ENCODE data around the gene GPR137.

GPR137 gene

GRCh38 chr11:64255135-64256128 lies 30.2 kb upstream of the GPR137 start:
- no peak overlapping the region for H3K9ac ChIP-seq (ENCODE audit: low read length in 5 of 5)
- H3K36me3 ChIP-seq (ENCODE audit: control insufficient read depth in 5 of 5, insufficient read depth in 5 of 5, low read length in 5 of 5): peaks cover 0 to 60% (median 52%) of the 10 kb centered on the region in 5 donors
- no peak overlapping the region for H3K4me3 ChIP-seq (ENCODE audit: low read depth in 1 of 5, low read length in 5 of 5)
- no peaks in the 10 kb centered on the region for H3K9me3 ChIP-seq (ENCODE audit: control insufficient read depth in 5 of 5, low read length in 5 of 5)
- peaks cover 0 to 33% (median 31%) of the 10 kb centered on the region in 5 donors for H3K4me1 ChIP-seq (ENCODE audit: control insufficient read depth in 5 of 5, insufficient read depth in 5 of 5, low read length in 5 of 5)
- no peaks in the 10 kb centered on the region for H3K27me3 ChIP-seq (ENCODE audit: control insufficient read depth in 5 of 5, insufficient read depth in 4 of 5, low read length in 5 of 5)
- H3K27ac ChIP-seq (ENCODE audit: low read depth, low read length): no peak overlapping the region

GRCh38 chr11:64256300-64256699 lies 29.3 kb upstream of the GPR137 start:
- H3K36me3 ChIP-seq (ENCODE audit: control insufficient read depth in 5 of 5, insufficient read depth in 5 of 5, low read length in 5 of 5): peaks cover 0 to 65% (median 55%) of the 10 kb centered on the region in 5 donors
- H3K9me3 ChIP-seq (ENCODE audit: control insufficient read depth in 5 of 5, low read length in 5 of 5): no peaks in the 10 kb centered on the region
- H3K4me3 ChIP-seq (ENCODE audit: low read depth in 1 of 5, low read length in 5 of 5): no peak overlapping the region
- H3K9ac ChIP-seq (ENCODE audit: low read length in 5 of 5): no peak overlapping the region
- peaks cover 0 to 26% (median 23%) of the 10 kb centered on the region in 5 donors for H3K4me1 ChIP-seq (ENCODE audit: control insufficient read depth in 5 of 5, insufficient read depth in 5 of 5, low read length in 5 of 5)
- no peak overlapping the region for H3K27ac ChIP-seq (ENCODE audit: low read depth, low read length)
- H3K27me3 ChIP-seq (ENCODE audit: control insufficient read depth in 5 of 5, insufficient read depth in 4 of 5, low read length in 5 of 5): no peaks in the 10 kb centered on the region

- Histone ChIP-seq H3K27me3 (ENCODE audit: control insufficient read depth in 5 of 5, insufficient read depth in 4 of 5, low read length in 5 of 5) (no peaks in the 10 kb centered on the region), H3K9me3 (ENCODE audit: control insufficient read depth in 5 of 5, low read length in 5 of 5) (no peaks in the 10 kb centered on the region), H3K4me3 (ENCODE audit: low read depth in 1 of 5, low read length in 5 of 5) (no peak overlapping the region), H3K27ac (ENCODE audit: low read depth, low read length) (no peak overlapping the region), H3K4me1 (ENCODE audit: control insufficient read depth in 5 of 5, insufficient read depth in 5 of 5, low read length in 5 of 5) (peaks cover 0 to 9% (median 5%) of the 10 kb centered on the region in 5 donors), H3K9ac (ENCODE audit: low read length in 5 of 5) (no peak overlapping the region), H3K36me3 (ENCODE audit: control insufficient read depth in 5 of 5, insufficient read depth in 5 of 5, low read length in 5 of 5) (peaks cover 0 to 85% (median 73%) of the 10 kb centered on the region in 5 donors)
These were observed 27.3 kb upstream of the GPR137 start for GRCh38 chr11:64258356-64258755.

GRCh38 chr11:64258946-64259532 lies 26.6 kb upstream of the GPR137 start:
- H3K4me3 ChIP-seq (ENCODE audit: low read depth in 1 of 5, low read length in 5 of 5): no peak overlapping the region
- no peak overlapping the region for H3K27ac ChIP-seq (ENCODE audit: low read depth, low read length)
- H3K36me3 ChIP-seq (ENCODE audit: control insufficient read depth in 5 of 5, insufficient read depth in 5 of 5, low read length in 5 of 5): peaks cover 0 to 92% (median 80%) of the 10 kb centered on the region in 5 donors
- H3K4me1 ChIP-seq (ENCODE audit: control insufficient read depth in 5 of 5, insufficient read depth in 5 of 5, low read length in 5 of 5): peaks cover 0 to 2% (median 0%) of the 10 kb centered on the region in 5 donors
- no peak overlapping the region for H3K9ac ChIP-seq (ENCODE audit: low read length in 5 of 5)
- no peaks in the 10 kb centered on the region for H3K9me3 ChIP-seq (ENCODE audit: control insufficient read depth in 5 of 5, low read length in 5 of 5)
- H3K27me3 ChIP-seq (ENCODE audit: control insufficient read depth in 5 of 5, insufficient read depth in 4 of 5, low read length in 5 of 5): no peaks in the 10 kb centered on the region

- H3K36me3 ChIP-seq (ENCODE audit: control insufficient read depth in 5 of 5, insufficient read depth in 5 of 5, low read length in 5 of 5): peaks cover 0 to 92% (median 83%) of the 10 kb centered on the region in 5 donors
These were observed 26.0 kb upstream of the GPR137 start for GRCh38 chr11:64259533-64260067.

GRCh38 chr11:64260147-64260708 lies 25.4 kb upstream of the GPR137 start:
- Histone ChIP-seq H3K9ac (ENCODE audit: low read length in 5 of 5) (no peak overlapping the region), H3K36me3 (ENCODE audit: control insufficient read depth in 5 of 5, insufficient read depth in 5 of 5, low read length in 5 of 5) (peaks cover 0 to 90% (median 79%) of the 10 kb centered on the region in 5 donors), H3K27ac (ENCODE audit: low read depth, low read length) (no peak overlapping the region), H3K4me1 (ENCODE audit: control insufficient read depth in 5 of 5, insufficient read depth in 5 of 5, low read length in 5 of 5) (no peaks in the 10 kb centered on the region), H3K27me3 (ENCODE audit: control insufficient read depth in 5 of 5, insufficient read depth in 4 of 5, low read length in 5 of 5) (no peaks in the 10 kb centered on the region), H3K4me3 (ENCODE audit: low read depth in 1 of 5, low read length in 5 of 5) (no peak overlapping the region), H3K9me3 (ENCODE audit: control insufficient read depth in 5 of 5, low read length in 5 of 5) (no peaks in the 10 kb centered on the region)

More at GRCh38 chr11:64259533-64260067, 26.0 kb upstream of the GPR137 start:
- Histone ChIP-seq H3K9me3 (ENCODE audit: control insufficient read depth in 5 of 5, low read length in 5 of 5) (no peaks in the 10 kb centered on the region), H3K27ac (ENCODE audit: low read depth, low read length) (no peak overlapping the region), H3K27me3 (ENCODE audit: control insufficient read depth in 5 of 5, insufficient read depth in 4 of 5, low read length in 5 of 5) (no peaks in the 10 kb centered on the region), H3K9ac (ENCODE audit: low read length in 5 of 5) (no peak overlapping the region), H3K4me3 (ENCODE audit: low read depth in 1 of 5, low read length in 5 of 5) (no peak overlapping the region), H3K4me1 (ENCODE audit: control insufficient read depth in 5 of 5, insufficient read depth in 5 of 5, low read length in 5 of 5) (no peaks in the 10 kb centered on the region)

- no peak overlapping the region for H3K4me3 ChIP-seq (ENCODE audit: low read depth in 1 of 5, low read length in 5 of 5)
- H3K4me1 ChIP-seq (ENCODE audit: control insufficient read depth in 5 of 5, insufficient read depth in 5 of 5, low read length in 5 of 5): peaks cover 0 to 2% (median 0%) of the 10 kb centered on the region in 5 donors
- no peaks in the 10 kb centered on the region for H3K9me3 ChIP-seq (ENCODE audit: control insufficient read depth in 5 of 5, low read length in 5 of 5)
- no peak overlapping the region for H3K9ac ChIP-seq (ENCODE audit: low read length in 5 of 5)
- H3K36me3 ChIP-seq (ENCODE audit: control insufficient read depth in 5 of 5, insufficient read depth in 5 of 5, low read length in 5 of 5): peaks cover 0 to 91% (median 80%) of the 10 kb centered on the region in 5 donors
- no peak overlapping the region for H3K27ac ChIP-seq (ENCODE audit: low read depth, low read length)
- H3K27me3 ChIP-seq (ENCODE audit: control insufficient read depth in 5 of 5, insufficient read depth in 4 of 5, low read length in 5 of 5): no peaks in the 10 kb centered on the region
These were observed 24.0 kb upstream of the GPR137 start for GRCh38 chr11:64261556-64262080.

- H3K27ac ChIP-seq (ENCODE audit: low read depth, low read length): no peak overlapping the region
- no peaks in the 10 kb centered on the region for H3K27me3 ChIP-seq (ENCODE audit: control insufficient read depth in 5 of 5, insufficient read depth in 4 of 5, low read length in 5 of 5)
- no peak overlapping the region for H3K9ac ChIP-seq (ENCODE audit: low read length in 5 of 5)
- H3K9me3 ChIP-seq (ENCODE audit: control insufficient read depth in 5 of 5, low read length in 5 of 5): no peaks in the 10 kb centered on the region
- no peak overlapping the region for H3K4me3 ChIP-seq (ENCODE audit: low read depth in 1 of 5, low read length in 5 of 5)
- peaks cover 0 to 85% (median 78%) of the 10 kb centered on the region in 5 donors for H3K36me3 ChIP-seq (ENCODE audit: control insufficient read depth in 5 of 5, insufficient read depth in 5 of 5, low read length in 5 of 5)
- peaks cover 0 to 8% (median 5%) of the 10 kb centered on the region in 5 donors for H3K4me1 ChIP-seq (ENCODE audit: control insufficient read depth in 5 of 5, insufficient read depth in 5 of 5, low read length in 5 of 5)
These were observed 23.2 kb upstream of the GPR137 start for GRCh38 chr11:64262271-64263002.

All from subcutaneous abdominal adipose tissue (tissue), 5 donors.